Measurements from ENCODE around the gene DISC1.

Gene DISC1

DNA sequence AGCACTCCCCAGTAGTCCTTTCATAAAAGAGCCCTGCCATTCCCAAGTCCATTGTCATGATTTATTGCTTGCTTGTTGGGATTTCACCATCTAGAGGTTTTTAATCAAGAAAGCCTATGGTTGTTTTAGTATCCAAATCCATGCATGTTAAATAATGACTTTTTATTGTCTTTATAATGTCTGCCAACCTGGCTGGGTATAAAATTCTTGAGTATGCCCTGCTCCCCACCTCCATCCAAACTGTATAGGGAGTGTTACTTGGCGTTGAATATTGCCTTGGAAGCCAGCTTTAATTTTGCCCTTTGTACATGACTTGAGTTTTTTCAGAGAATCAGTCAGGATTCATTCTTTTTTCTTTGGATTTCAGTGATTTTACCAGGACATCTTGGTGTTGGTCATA is 44.2 kb downstream of the DISC1 start:
- DNase-seq (ENCODE audit: low read depth), result no peak

DNA sequence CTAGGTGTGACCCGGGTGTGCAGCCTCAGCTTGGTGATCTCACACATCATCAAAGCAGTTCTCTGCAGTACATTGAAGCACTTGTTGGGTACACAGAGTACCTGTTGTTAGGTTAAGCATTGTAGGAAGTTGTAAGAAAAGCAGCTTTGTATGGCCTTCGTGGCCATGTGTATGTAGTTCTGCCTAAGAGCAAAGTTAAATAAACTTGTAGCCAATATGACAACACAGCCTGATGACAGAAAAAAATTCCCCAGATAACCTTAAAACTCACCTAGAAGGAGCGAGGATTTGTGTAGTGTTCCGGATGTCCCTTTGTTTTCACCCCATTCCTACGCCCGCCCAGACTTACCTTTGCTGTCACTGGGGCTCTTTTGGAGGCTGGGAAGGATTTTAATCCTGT is 48.0 kb downstream of the DISC1 start:
- no peak for DNase-seq (ENCODE audit: low read depth)

DNA sequence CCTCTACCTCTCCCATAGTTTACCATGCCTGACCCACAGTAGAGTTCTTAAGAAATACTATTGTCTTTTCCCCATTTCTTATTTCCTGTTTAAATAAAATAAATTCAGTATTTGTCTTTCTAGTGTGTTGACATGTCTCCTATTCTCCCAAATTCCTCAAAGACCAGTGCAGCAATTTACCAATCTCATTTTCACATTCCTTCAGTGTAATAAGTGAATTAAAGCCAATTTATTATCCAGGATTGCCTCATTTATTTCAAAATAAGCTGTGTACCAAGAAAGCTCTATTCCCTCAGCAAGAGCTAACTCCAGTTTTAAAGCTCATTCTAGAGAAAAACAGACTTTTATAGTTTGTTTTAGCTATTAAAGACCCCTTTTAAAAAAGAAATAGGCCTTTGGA is 49.9 kb downstream of the DISC1 start:
- DNase-seq (ENCODE audit: low read depth), result no peak

DNA sequence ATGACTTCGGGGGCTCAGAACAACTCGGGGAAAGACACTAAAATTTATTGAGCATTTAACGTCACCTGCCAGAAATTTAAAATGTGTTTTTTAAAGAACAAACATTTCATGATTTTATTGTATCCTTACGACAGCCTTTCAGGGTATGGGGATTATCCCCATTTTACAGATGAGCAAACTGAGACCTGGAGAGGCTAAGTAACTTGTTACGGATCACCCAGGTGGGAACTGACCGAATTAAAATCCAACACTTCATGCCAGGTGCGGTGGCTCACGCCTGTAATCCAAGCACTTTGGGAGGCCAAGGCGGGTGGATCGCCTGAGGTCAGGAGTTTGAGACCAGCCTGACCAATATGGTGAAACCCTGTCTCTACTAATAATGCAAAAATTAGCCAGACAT is 50.9 kb downstream of the DISC1 start:
- no peak for DNase-seq (ENCODE audit: low read depth)

DNA sequence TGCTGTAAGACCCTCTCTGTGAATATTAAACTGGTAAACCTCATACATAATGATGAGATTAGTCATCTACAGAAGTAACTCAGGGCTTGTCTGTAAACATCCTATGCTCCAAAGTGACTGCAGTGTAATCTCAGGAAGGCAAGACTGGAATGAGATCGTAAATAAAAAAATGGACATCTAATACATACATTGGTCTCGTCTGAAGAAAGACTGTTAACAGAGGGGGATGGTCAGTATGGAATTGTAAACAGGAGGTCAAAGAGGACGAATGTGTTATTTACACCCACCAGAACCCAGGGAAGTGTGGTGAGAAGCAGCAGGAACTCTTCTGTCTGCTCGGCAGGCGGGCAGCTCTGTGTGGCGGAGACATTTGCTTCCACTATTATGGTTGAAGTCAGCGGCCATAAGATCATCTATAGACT is 51.4 kb downstream of the DISC1 start:
- DNase-seq (ENCODE audit: low read depth), result no peak

DNA sequence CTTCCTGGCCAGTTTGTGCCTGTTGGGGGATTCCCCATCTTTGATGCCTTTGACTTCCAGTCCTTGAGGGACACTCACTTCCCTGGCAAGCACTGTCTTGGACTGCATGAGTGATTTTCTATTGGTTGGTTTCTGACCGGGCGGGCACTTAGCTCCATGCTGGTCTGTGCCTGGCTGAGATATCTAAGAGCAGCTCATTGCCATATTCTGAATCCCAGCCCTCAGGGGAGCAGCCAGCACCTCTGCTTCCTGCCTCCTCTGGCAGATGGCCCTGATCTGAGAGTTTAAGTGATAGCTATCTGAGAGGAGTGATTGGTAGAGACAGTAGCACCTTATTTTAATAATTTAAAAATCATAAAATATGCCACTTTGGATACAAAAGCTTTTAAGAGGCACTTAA is 52.5 kb downstream of the DISC1 start:
- DNase-seq (ENCODE audit: low read depth), result no peak

DNA sequence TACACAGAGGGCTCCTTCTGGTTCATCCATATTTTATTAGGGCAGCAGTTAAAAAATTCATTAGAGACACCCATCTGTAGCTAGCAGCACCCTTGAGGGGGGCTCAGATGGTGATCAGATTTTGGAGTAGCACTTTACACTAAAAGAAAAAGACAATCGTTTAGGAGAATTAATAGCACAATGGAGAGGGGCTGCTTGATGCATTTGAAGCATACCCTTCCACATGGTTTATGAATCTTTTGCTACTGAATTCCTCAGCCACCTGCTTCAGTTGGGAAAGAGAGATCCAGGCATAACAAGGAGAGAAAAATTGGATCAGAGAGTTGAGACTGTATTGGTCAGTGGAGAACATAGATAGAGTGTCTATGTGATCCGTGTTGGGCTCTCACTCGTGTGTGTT is 54.4 kb downstream of the DISC1 start:
- DNase-seq (ENCODE audit: low read depth), result no peak

DNA sequence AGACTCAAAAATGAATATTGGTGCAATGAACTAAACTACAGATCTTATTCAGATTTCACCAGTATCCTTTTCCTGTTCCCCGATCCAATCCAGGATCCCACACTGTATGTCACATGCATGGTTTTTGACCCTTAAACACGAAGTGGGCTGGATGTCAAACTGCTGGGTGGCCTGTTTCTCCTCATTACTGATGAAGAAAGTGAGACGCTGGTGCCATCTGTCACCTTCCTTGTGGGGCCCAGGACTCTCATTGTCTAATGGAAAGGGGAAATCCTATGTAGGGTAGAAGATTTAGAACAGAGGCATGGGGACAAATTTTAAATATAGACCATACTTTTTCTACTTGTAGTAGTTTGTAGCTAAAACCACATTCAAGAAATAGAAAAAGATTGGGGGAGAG is 56.2 kb downstream of the DISC1 start:
- no peak for DNase-seq (ENCODE audit: low read depth)

DNA sequence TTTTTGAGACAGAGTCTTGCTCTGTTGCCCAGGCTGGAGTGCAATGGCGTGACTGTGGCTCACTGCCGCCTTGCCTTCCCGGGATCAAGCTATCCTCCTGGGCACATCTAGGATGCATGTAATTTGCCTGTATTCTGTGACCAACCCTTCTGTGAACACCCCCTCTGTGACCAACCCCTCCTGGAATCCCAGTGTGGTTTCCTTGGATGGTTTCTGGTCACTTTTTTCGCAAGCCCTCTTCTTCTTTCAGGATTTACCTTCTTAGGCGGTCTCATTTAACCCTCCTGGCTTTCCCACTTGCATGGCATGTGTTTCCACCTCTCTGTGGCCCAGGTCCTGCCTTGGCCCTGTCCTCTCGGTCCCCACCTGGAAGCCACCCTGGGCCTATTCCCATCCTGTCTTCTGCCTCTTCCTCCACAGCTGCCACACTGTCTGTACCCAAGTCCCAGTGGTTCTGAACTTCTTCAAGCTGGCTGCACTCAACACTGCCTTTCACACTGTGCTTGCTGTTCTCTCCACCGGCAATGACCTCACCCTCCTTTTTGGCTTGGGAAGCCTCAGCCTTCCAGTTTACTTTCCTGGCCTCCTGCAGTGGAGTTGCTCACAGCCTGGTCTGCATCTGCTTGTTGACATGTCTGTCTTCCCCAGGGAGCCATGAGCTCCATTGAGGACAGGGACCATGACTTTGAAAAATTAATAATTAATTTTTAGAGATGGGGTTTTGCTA is 57.0 kb downstream of the DISC1 start:
- no peak for DNase-seq (ENCODE audit: low read depth)

DNA sequence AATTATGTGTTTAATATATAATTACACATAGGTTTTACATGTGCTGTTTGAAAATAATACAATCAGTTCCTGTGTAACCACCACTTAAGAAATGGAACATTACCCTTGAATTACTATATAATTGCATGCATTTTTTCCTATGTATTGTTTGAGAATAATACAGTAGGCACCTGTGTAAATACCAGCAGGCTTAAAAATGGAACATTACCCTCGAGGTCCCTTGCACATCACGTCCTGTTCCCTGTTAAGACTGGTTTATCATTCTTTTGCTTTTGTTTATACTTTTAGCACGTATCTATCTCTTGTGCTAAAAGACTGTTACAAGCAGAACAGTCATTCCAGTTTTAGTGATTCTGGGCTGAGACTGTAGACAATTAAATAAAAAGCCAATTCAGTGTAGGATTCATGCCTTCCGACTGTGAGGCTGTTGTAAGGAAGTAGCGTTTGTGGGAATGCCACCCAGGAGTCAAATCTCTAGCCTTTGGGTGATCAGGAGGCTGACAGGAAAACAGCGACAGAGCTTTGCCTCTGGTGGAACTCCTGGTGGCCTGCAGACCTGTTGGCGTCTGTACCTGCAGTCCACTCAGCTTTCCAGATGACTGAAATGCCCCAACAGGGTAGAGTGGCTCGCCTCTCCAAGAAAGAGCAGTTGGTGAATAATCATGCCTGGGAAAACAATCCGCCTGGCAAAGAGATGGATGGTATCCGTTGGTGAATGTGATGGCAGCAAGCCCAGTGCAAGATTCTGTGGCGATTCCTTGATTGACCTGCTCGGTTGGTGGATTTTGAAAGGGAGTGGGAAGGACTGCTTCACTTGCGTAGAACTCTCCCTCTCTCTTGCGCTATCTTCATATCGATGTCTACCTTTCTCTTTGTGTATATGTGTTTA is 58.0 kb downstream of the DISC1 start:
- no peak for DNase-seq (ENCODE audit: low read depth)

DNA sequence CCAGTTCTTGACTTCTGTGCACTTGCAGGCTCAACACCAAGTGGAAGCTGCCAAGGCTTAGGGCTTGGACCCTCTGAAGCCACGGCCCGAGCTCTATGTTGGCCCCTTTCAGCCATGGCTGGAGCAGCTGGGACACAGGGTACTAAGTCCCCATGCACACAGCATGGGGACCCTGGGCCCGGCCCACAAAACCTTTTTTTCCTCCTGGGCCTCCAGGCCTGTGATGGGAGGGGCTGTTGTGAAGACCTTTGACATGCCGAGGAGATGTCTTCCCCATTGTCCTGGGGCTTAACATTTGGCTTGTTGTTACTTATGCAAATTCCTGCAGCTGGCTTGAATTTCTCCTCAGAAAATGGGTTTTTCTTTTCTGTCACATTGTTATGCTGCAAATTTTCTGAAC is 59.8 kb downstream of the DISC1 start:
- no peak for DNase-seq (ENCODE audit: low read depth)

DNA sequence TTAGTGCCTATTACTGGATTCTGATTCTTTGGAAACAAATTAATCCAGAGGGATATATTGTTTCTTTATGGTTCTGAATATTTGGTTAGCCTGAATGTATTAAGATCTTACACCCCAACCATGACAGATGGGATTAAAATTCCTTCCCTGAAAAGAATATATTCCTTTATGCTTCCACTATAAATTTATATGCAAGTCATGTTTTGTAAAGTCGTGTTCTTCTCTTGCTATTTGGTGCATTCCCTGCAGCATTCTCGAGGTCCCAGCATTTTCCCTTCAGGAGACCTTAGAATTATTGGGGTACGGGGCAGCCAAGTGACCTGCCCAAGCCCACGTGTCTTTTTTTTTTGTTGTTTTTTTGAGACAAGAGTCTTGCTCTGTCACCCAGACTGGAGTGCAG is 62.4 kb downstream of the DISC1 start:
- DNase-seq (ENCODE audit: low read depth), result no peak

DNA sequence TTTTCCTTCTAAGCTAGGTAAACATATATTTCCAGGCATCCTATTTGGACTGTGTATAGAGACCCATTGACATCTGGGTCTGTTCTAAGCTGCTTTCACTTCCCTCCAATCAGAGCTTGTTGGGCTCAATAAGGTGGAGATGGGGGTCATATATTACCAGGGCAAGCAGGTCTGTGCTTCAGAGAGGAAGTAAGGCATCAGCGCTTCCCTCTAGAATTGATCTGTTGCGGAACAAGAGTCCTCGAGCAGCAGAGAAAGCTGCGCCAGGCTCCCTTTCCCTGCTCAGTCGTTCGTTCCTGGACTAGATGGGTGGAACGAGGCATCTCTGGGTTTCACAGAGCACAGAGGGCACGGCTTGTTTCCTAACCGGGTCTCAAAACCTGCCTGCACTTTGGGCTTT is 63.5 kb downstream of the DISC1 start:
- no peak for DNase-seq (ENCODE audit: low read depth)

DNA sequence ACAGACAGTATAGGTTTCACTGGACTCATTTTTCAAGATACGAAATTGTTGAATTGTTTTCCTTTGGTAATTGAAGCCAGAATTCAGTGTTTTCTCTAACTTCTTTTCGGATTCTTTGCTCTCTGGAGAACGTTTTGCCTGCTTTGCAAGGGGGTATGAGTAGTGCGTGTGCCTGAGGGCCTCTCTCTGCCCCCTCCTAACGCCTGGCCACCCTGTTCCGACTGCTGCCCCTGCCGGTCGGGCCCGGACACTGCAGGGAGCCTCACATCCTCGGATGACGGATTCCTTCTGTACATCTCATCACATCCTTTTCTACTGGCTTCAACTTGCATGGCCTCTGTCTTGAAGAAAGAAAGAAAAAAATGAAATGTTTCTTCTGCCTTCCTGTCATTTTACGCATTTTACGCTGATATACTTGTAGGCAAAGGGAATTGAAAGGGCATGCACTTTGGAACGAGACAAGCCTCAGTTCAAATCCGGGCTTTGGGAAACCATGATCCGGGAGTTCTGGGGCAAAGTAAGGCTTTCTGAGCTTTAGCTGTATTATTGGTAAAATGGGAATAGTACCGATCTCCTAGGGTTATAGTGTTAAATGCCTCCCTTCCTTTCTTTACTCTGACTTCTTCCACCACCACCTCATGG is 65.1 kb downstream of the DISC1 start:
- DNase-seq (ENCODE audit: low read depth), result no peak

DNA sequence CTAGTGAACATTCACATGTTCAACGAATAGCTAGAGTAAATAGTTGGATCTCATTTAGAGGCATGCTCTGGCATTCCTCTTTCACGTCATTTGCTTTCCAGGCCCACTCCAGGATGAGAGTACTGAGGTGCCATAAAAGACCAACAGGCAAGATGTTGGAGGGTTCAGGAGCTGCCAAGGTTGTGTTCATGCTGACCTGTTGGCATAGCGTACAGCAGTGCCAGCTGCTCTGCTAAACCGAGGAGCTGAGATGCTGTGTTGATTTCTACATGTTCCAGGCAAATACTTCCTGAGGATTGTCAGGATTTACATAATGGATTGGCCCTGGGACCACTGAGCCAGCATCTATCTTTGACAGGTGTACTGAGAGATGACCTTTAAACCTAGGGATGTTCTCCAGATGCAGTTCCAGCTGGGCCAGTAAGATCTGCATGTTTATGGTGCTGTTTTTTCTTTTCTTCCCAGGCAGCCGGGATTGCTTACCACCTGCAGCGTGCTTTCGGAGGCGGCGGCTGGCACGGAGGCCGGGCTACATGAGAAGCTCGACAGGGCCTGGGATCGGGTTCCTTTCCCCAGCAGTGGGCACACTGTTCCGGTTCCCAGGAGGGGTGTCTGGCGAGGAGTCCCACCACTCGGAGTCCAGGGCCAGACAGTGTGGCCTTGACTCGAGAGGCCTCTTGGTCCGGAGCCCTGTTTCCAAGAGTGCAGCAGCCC is 66.9 kb downstream of the DISC1 start:
- no peak for DNase-seq (ENCODE audit: low read depth)

DNA sequence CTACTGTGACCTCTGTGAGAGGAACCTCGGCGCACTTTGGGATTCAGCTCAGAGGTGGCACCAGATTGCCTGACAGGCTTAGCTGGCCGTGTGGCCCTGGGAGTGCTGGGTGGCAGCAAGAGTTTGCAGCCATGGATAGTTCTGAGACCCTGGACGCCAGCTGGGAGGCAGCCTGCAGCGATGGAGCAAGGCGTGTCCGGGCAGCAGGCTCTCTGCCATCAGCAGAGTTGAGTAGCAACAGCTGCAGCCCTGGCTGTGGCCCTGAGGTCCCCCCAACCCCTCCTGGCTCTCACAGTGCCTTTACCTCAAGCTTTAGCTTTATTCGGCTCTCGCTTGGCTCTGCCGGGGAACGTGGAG is 67.5 kb downstream of the DISC1 start:
- DNase-seq (ENCODE audit: low read depth), result no peak

DNA sequence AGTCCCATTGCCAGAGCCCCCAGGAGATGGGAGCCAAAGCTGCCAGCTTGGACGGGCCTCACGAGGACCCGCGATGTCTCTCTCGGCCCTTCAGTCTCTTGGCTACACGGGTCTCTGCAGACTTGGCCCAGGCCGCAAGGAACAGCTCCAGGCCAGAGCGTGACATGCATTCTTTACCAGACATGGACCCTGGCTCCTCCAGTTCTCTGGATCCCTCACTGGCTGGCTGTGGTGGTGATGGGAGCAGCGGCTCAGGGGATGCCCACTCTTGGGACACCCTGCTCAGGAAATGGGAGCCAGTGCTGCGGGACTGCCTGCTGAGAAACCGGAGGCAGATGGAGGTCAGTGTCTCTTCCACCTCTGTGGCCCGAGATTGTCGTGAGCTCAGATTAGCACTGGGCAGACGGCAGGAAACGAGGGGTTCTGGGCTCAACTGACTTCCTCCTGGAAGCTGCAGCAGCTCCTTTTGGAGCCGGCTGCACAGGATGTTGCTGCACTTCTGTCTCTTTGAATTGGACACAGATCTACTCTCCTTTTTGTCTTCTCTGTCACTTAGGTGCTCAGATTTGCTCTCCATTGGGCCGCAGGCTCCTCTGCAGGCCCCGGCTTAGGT is 68.0 kb downstream of the DISC1 start:
- DNase-seq (ENCODE audit: low read depth), result no peak

DNA sequence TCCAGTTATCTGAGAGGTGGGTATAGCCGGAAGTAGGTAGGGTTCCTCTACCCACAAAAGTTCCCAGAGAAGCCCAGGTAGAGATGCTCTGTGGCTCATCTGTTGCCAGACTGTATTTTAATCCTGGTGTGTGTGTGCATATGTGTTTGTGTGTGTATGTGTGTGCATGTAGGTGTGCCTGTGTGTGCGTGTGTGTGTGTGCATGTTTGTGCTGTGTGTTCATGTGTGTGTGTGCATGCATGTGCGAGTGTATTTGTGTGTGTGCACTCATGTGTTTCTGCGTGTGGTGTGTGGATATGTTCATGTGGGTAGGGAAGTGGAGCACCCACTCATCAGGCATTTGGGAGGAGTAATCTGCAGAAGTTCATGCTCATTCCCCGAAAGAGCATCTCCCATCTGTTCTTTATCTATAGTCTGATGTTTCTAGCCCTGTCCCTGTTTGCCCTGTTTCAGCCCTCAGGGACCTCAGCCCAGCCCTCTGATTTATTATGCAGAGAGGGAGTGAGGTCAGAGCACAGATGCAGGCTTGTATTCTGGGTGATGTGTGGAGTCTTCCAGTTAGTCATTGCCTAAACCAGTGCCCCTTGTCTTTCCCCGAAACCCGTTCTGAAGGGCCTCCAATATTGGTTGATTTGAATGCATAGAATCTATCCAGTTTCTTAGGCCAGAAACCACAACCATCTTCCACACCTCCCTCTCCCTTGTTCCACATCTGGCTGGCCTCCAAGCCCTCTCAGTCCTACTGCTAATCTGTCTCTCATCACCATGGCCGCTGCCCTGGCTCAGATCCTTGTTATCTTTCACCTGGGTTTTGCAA is 69.1 kb downstream of the DISC1 start:
- DNase-seq (ENCODE audit: low read depth), result no peak

DNA sequence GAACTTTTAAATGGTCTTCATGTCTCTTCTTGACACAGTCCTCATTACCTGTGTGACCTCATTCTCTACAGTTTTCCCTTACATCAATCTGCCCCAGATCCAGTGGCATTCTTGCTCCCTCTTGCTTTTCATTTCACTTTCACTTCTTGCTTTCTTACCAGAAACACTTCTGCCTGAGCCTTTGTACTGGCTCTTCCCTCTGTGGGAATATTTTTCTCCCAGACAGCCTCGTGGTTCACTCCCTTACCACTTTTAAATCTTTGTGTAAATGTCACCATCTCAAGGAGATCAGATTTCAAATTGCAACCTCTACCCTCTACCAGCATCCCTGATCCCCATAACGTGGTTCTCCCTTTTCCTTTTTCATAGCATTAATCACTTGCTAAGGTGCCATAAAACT is 73.2 kb downstream of the DISC1 start:
- no peak for DNase-seq (ENCODE audit: low read depth)

DNA sequence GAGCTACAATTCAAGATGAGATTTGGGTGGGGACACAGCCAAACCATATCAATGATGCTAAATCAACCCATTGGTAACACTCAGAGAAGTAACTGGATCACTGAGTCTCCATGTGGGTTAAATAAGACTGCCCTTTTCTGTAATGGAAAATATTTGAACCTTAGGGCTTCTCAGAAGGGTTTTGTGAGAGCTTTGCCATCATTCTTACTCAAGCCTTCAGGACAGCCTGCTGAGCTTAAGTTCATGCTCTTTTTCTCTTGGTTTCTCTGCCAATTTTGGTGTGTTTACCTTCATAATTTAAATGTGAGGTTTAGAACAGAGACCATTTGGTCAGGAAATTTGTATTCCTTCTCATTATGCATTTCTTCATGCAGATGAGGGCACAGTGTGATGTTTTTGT is 74.7 kb downstream of the DISC1 start:
- no peak for DNase-seq (ENCODE audit: low read depth)

DNA sequence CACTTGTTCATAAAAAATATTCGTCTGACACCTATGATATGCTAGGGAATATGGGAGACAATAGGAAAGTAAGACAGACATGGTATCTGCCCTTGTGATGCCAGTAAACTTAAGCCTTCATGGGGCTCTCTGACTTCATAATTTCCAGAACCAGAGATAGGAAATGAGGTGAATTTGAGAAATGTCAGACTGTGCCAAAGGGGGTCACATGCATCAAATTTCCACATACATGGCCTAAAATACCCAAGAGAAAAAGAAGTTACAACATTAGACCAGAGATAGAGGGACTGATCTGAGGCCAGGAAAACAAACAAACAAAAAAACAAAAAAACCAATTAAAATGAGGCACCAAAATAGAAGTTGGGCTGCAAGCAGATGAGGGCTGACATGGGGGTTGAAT is 75.7 kb downstream of the DISC1 start:
- DNase-seq (ENCODE audit: low read depth), result no peak
